ENCODE measurements around the gene TTC6.

GRCh38 chr14:37594971-37595808 is at the start of gene TTC6, which contains the start of gene FOXA1:
- TF ChIP-seq CTCF (IDR thresholded peaks at IDR 0.05): no peak
- TF ChIP-seq ZFX (IDR thresholded peaks at IDR 0.05; ENCODE audit: borderline replicate concordance): no peak

All from 22Rv1 (cell line).